Body of pancreas (tissue), 4 donors: ENCODE data around the gene IFNAR1.

Experiments used
- POLR2A ChIP-seq, 3 donors: fragments of 450-650 bp; IDR thresholded peaks; one replicate each; pipeline ENCODE4 v1.6.1; 2016; ENCODE audit warnings: antibody characterized with exemption in 3 of 3, mild to moderate bottlenecking in 2 of 3
- TF ChIP-seq, protein P1 (sequence below), 7 experiments: fragments of 450-650 bp in 4 of 7; fragments of 200-600 bp in 3 of 7; sonication (generic) in 3 of 7; IDR thresholded peaks; one replicate each; pipeline ENCODE4 v1.5.1; 2016 to 2019; ENCODE audit warnings: antibody characterized with exemption in 7 of 7

DNA sequence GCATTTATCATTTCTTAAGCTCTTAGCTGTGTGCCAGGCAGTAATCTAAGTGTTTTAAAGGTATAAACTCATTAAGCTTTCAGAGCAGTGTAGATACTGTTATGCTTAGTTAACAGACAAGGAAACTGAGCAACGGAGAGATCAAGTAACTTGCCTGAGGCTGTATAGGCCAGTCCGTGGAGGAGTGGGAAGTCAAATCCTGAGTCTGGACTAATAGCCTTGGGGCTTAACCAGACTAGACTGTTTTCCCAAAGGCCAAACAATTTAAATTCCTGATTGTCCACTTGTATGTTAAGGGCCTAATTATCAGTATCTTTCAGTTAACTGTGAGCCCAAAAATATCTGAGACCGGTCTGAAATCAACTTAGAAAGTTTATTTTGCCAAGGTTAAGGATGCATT lies 2.6 kb downstream of the IFNAR1 start:
- TF ChIP-seq, protein P1, sequence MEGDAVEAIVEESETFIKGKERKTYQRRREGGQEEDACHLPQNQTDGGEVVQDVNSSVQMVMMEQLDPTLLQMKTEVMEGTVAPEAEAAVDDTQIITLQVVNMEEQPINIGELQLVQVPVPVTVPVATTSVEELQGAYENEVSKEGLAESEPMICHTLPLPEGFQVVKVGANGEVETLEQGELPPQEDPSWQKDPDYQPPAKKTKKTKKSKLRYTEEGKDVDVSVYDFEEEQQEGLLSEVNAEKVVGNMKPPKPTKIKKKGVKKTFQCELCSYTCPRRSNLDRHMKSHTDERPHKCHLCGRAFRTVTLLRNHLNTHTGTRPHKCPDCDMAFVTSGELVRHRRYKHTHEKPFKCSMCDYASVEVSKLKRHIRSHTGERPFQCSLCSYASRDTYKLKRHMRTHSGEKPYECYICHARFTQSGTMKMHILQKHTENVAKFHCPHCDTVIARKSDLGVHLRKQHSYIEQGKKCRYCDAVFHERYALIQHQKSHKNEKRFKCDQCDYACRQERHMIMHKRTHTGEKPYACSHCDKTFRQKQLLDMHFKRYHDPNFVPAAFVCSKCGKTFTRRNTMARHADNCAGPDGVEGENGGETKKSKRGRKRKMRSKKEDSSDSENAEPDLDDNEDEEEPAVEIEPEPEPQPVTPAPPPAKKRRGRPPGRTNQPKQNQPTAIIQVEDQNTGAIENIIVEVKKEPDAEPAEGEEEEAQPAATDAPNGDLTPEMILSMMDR (IDR thresholded peaks at IDR 0.05), result no peak
- TF ChIP-seq POLR2A (IDR thresholded peaks at IDR 0.05), result no peak
